Neutrophil (primary cell): ENCODE results near the gene COA7.
"Not testable (repeated sequence)": the region's sequence is repeated elsewhere in the genome, so short reads cannot be mapped to it uniquely, and the experiment has no call there.

Experiments used
- H3K27ac ChIP-seq: fragments of 200-600 bp; sonication (generic); 2 replicates; pipeline ENCODE4 v1.5.1; 2016; ENCODE audit warnings: mild to moderate bottlenecking, moderate library complexity
- H3K27me3 ChIP-seq: fragments of 200-600 bp; sonication (generic); 2 replicates; pipeline ENCODE4 v1.6.0; 2016; ENCODE audit warnings: mild to moderate bottlenecking
- H3K36me3 ChIP-seq: fragments of 200-600 bp; sonication (generic); 2 replicates; pipeline ENCODE4 v1.5.1; 2017
- H3K4me1 ChIP-seq, 2 experiments: fragments of 200-600 bp in 1 of 2; sonication (generic) in 1 of 2; 1 replicate in 1 of 2; 2 replicates in 1 of 2; pipeline versions ENCODE4 v1.5.1 to v1.6.1; 2013 to 2016; ENCODE audit warnings: low read depth in 1 of 2, low read length in 1 of 2, mild to moderate bottlenecking in 1 of 2, moderate library complexity in 1 of 2; ENCODE audit not compliant: control insufficient read depth in 1 of 2, insufficient read depth in 1 of 2
- H3K4me3 ChIP-seq, 2 experiments: fragments of 200-600 bp in 1 of 2; sonication (generic) in 1 of 2; 1 replicate in 1 of 2; 2 replicates in 1 of 2; pipeline ENCODE4 v1.5.1; 2013 to 2016; ENCODE audit warnings: low read depth in 1 of 2, low read length in 1 of 2, mild to moderate bottlenecking in 1 of 2, moderate library complexity in 1 of 2
- H3K9me3 ChIP-seq: fragments of 200-600 bp; sonication (generic); 2 replicates; pipeline ENCODE4 v1.5.1; 2016
- TF ChIP-seq, protein P1 (sequence below): fragments of 200-600 bp; sonication (generic); IDR thresholded peaks from 2 replicates; pipeline ENCODE4 v1.5.1; 2016; ENCODE audit warnings: antibody characterized with exemption

The COA7 gene

DNA sequence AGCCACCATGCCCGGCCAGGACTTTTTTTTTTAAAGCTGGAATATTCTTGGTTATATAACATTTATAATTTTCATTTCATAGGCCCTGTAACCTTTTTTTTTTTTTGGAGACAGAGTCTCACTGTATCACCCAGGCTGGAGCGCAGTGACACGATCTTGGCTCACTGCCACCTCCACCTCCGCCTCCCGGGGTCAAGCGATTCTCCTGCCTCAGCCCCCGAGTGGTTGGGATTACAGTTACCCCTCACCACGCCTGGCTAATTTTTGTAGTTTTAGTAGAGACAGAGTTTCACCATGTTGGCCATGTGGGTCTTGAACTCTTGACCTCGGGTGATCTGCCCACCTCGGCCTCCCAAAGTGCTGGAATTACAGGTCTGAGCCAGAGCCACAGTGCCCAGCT is 40.7 kb upstream of the COA7 start:
- H3K4me3 ChIP-seq: no peak overlapping the region
- TF ChIP-seq, protein P1, sequence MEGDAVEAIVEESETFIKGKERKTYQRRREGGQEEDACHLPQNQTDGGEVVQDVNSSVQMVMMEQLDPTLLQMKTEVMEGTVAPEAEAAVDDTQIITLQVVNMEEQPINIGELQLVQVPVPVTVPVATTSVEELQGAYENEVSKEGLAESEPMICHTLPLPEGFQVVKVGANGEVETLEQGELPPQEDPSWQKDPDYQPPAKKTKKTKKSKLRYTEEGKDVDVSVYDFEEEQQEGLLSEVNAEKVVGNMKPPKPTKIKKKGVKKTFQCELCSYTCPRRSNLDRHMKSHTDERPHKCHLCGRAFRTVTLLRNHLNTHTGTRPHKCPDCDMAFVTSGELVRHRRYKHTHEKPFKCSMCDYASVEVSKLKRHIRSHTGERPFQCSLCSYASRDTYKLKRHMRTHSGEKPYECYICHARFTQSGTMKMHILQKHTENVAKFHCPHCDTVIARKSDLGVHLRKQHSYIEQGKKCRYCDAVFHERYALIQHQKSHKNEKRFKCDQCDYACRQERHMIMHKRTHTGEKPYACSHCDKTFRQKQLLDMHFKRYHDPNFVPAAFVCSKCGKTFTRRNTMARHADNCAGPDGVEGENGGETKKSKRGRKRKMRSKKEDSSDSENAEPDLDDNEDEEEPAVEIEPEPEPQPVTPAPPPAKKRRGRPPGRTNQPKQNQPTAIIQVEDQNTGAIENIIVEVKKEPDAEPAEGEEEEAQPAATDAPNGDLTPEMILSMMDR: no peak
- no peaks in the 10 kb centered on the region for H3K27me3 ChIP-seq
- H3K4me1 ChIP-seq: peaks cover 0 to 5% of the 10 kb centered on the region in 2 experiments
- no peak overlapping the region for H3K27ac ChIP-seq
- H3K9me3 ChIP-seq: no peaks in the 10 kb centered on the region
- H3K36me3 ChIP-seq: no peaks in the 10 kb centered on the region

DNA sequence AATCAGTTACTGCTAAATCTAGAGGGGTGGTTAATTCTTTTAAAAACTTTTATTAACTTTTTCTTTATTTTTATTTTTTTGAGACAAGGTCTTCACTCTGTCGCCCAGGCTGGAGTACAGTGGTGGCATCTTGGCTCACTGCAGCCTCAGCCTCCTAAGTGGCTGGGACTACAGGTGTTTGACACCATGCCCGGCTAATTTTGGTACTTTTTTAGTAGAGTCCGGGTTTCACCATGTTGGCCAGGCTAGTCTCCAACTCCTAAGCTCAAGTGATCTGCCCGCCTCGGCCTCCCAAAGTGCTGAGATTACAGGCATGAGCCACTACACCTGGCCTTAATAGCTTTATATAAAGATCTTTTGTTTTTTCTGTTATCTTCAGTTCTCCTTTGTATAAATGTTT is 40.0 kb upstream of the COA7 start:
- TF ChIP-seq, protein P1: no peak
- Histone ChIP-seq H3K4me1 (peaks cover 0 to 5% of the 10 kb centered on the region in 2 experiments), H3K9me3 (no peaks in the 10 kb centered on the region), H3K36me3 (no peaks in the 10 kb centered on the region), H3K4me3 (no peak overlapping the region), H3K27ac (no peak overlapping the region), H3K27me3 (no peaks in the 10 kb centered on the region)

DNA sequence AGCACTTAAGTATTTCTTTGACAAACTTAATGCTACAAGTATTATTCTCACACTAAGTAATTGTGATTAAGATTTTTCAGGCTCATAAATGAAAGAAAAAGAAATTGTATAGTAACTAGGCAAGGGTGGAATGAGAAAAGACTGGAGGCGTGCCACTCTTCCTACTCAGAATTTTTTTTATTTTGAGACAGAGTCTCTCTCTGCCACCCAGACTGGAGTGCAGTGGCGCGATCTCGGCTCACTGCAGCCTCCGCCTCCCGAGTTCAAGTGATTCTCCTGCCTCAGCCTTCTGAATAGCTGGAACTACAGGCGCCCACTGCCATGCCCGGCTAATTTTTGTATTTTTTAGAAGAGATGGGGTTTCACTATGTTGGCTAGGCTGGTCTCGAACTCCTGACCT is 37.2 kb upstream of the COA7 start:
- H3K27ac ChIP-seq, H3K4me1 ChIP-seq, H3K27me3 ChIP-seq, H3K9me3 ChIP-seq, H3K4me3 ChIP-seq, H3K36me3 ChIP-seq: not testable (repeated sequence)

DNA sequence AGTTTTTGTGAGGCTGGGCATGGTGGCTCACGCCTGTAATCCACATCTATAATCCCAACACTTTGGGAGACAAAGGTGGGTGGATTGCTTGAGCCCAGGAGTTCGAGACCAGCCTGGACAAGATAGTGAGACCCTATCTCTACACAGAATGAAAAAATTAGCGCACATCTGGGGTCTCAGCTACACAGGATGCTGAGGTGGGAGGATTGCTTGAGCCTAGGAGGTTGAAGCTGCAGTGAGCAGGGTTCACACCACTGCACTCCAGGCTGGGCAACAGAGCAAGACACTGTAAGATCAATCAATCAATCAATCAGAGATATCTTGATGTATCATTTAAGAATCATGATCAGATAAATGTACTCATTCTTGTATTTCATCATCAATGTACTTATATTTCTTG is 35.2 kb upstream of the COA7 start:
- no peak overlapping the region for H3K4me3 ChIP-seq
- no peaks in the 10 kb centered on the region for H3K27me3 ChIP-seq
- H3K4me1 ChIP-seq: peaks cover 0 to 7% of the 10 kb centered on the region in 2 experiments

DNA sequence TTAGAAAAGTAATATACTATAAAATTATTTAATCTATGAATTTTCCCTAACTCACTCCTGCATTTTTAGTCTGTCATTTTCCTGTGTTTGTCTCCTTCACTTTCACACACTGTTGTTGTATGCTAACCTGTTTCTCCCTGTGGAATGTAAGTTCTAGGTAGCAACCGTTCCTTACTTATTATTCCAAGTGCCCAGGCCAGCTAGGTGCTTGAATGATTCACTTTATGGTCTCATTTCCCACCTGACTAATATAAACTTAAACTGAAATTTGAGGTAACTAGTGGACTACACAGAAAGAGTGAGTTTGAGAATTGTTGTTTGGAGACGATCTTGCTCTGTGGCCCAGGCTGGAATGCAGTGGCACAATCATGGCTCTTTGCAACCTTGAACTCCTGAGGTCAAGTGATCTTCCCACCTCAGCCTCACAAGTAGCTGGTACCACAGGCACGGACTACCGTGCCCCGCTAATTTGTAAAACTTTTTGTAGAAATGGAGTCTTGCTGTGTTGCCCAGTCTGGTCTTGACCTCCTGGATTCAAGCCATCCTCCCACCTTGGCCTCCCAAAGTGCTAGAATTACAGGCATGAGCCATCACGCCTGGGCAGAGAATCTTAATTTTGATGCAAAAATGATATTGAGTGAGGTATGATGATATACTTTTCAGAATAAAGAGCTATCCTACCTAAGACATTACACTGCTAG is 30.0 kb upstream of the COA7 start:
- H3K27ac ChIP-seq: peak overlapping the region; percentile 22
- no peaks in the 10 kb centered on the region for H3K9me3 ChIP-seq
- H3K4me3 ChIP-seq: no peak overlapping the region
- peaks cover 8% of the 10 kb centered on the region for H3K36me3 ChIP-seq
- no peaks in the 10 kb centered on the region for H3K27me3 ChIP-seq
- H3K4me1 ChIP-seq: peaks cover 19 to 22% of the 10 kb centered on the region in 2 experiments
- TF ChIP-seq, protein P1: no peak

More for the DNA sequence above, 35.2 kb upstream of the COA7 start:
- no peaks in the 10 kb centered on the region for H3K9me3 ChIP-seq
- H3K36me3 ChIP-seq: peaks cover 8% of the 10 kb centered on the region
- TF ChIP-seq, protein P1: no peak
- H3K27ac ChIP-seq: no peak overlapping the region

DNA sequence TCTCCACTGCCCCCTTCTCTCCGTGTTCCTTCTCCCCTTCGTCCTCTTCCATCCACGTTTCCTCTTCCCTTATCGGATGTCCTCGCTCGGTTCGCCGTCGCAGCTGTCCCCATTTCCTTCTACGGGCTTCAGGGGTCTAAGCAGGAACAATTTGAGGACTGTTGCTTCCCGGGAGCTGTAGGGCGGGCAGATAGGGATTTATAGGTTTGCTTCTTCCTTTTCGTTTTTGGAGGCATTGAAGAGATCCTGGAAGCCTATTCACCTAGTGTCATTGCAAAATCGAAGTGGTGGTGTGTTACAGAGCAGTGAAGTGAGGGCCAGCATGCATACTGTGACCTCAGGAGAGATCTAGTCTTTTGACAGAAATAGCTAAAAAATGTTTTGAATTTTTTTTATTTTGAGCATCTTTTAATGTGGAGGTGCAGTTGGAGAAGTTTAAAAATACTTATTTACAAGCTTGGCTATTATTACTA is 29.0 kb upstream of the COA7 start:
- H3K27me3 ChIP-seq: no peaks in the 10 kb centered on the region
- peaks cover 5% of the 10 kb centered on the region for H3K36me3 ChIP-seq
- peak overlapping the region; percentile 65 to 72 for H3K4me3 ChIP-seq
- TF ChIP-seq, protein P1: no peak
- no peaks in the 10 kb centered on the region for H3K9me3 ChIP-seq
- peaks cover 19 to 22% of the 10 kb centered on the region in 2 experiments for H3K4me1 ChIP-seq
- peak overlapping the region; percentile 92 for H3K27ac ChIP-seq
